GM23338 (cell line): Measurements from ENCODE around the gene UBA6. TPM values are rescaled to one million over a fixed set of nuclear protein-coding genes. Genes with fewer than 3 reads are reported as not detected.

Experiments
- ATAC-seq: fragments of 200-7000 bp; cut with Tn5 transposase; 3 replicates; pipeline ENCODE4 v1.9.1; 2020
- DNase-seq: peaks from one replicate; pipeline ENCODE4 v3.0.0-alpha.2; 2015; ENCODE audit warnings: low spot score
- H2AFZ ChIP-seq: fragments of 200-600 bp; sonication (generic); 2 replicates; pipeline ENCODE4 v1.8.0; 2016; ENCODE audit warnings: antibody characterized with exemption, mild to moderate bottlenecking, moderate library complexity
- H3F3A ChIP-seq: fragments of 200-600 bp; sonication (generic); replicated peaks from 2 replicates; pipeline ENCODE4 v1.8.0; 2017; ENCODE audit warnings: antibody characterized with exemption, mixed run types, low read depth
- H3K27ac ChIP-seq: fragments of 200-600 bp; sonication (generic); 2 replicates; pipeline ENCODE4 v1.6.1; 2016; ENCODE audit warnings: low read depth
- H3K27me3 ChIP-seq: fragments of 200-600 bp; sonication (generic); 2 replicates; pipeline ENCODE4 v1.8.0; 2016; ENCODE audit warnings: mild to moderate bottlenecking, mixed run types, moderate library complexity; ENCODE audit not compliant: insufficient read depth
- H3K36me3 ChIP-seq: fragments of 200-600 bp; sonication (generic); 2 replicates; pipeline ENCODE4 v1.8.0; 2016; ENCODE audit warnings: mild to moderate bottlenecking; ENCODE audit not compliant: insufficient read depth
- H3K4me1 ChIP-seq: fragments of 200-600 bp; sonication (generic); 2 replicates; pipeline ENCODE4 v1.8.0; 2016; ENCODE audit warnings: mild to moderate bottlenecking, moderate library complexity; ENCODE audit not compliant: insufficient read depth
- H3K4me2 ChIP-seq: fragments of 200-600 bp; sonication (generic); 2 replicates; pipeline ENCODE4 v1.7.1; 2017; ENCODE audit warnings: mixed run types
- H3K4me3 ChIP-seq: fragments of 200-600 bp; sonication (generic); 2 replicates; pipeline ENCODE4 v1.6.1; 2016; ENCODE audit warnings: mixed run types
- H3K79me2 ChIP-seq: fragments of 200-600 bp; sonication (generic); replicated peaks from 2 replicates; pipeline ENCODE4 v1.8.0; 2017; ENCODE audit warnings: mild to moderate bottlenecking; ENCODE audit not compliant: insufficient read depth
- H3K9me2 ChIP-seq: fragments of 200-600 bp; sonication (generic); 2 replicates; pipeline ENCODE4 v1.8.0; 2017; ENCODE audit not compliant: insufficient read depth
- H4K20me1 ChIP-seq: fragments of 200-600 bp; sonication (generic); replicated peaks from 2 replicates; pipeline ENCODE4 v1.8.0; 2017; ENCODE audit warnings: mild to moderate bottlenecking; ENCODE audit not compliant: insufficient read depth
- H3K27ac Mint-ChIP-seq: 2 replicates; pipeline ENCODE4 v1.8.0; 2020; ENCODE audit warnings: inconsistent platforms, mild to moderate bottlenecking, moderate library complexity, mixed read lengths
- H3K27me3 Mint-ChIP-seq: 3 replicates; pipeline ENCODE4 v1.8.0; 2022; ENCODE audit warnings: low read depth, mild to moderate bottlenecking, moderate library complexity, mixed read lengths, inconsistent platforms; ENCODE audit not compliant: insufficient read depth, poor library complexity
- H3K36me3 Mint-ChIP-seq: 3 replicates; pipeline ENCODE4 v1.8.0; 2021; ENCODE audit warnings: low read depth, mild to moderate bottlenecking, inconsistent platforms, moderate library complexity, mixed read lengths
- H3K4me1 Mint-ChIP-seq: 3 replicates; pipeline ENCODE4 v1.8.0; 2020; ENCODE audit warnings: mild to moderate bottlenecking, inconsistent platforms, mixed read lengths
- H3K4me3 Mint-ChIP-seq: 3 replicates; pipeline ENCODE4 v1.8.0; 2021; ENCODE audit warnings: moderate library complexity, mild to moderate bottlenecking, inconsistent platforms, mixed read lengths
- H3K9me3 Mint-ChIP-seq: 3 replicates; pipeline ENCODE4 v1.8.0; 2020; ENCODE audit warnings: moderate library complexity, mild to moderate bottlenecking, inconsistent platforms, mixed read lengths
- CTCF ChIP-seq, 2 experiments: fragments of 200-600 bp in 1 of 2; sonication (generic) in 1 of 2; conservative IDR thresholded peaks; 2 replicates each; pipeline versions ENCODE4 v1.5.1 to v1.6.1; 2016 to 2017; ENCODE audit warnings: antibody characterized with exemption in 2 of 2, low read depth in 2 of 2, mild to moderate bottlenecking in 2 of 2, moderate library complexity in 1 of 2
- EZH2 ChIP-seq: fragments of 200-600 bp; sonication (generic); IDR thresholded peaks from one replicate; pipeline ENCODE4 v1.8.0; 2017; ENCODE audit warnings: antibody characterized with exemption, mild to moderate bottlenecking, low read depth; ENCODE audit not compliant: unreplicated experiment
- NANOG ChIP-seq: IDR thresholded peaks from 2 replicates; pipeline ENCODE4 v1.6.1; 2016; ENCODE audit warnings: antibody characterized with exemption, borderline replicate concordance
- ZNF462 ChIP-seq: fragments of 250-450 bp; sonication (Bioruptor Pico); IDR thresholded peaks from 2 replicates; pipeline ENCODE4 v1.5.0; 2020; ENCODE audit warnings: mild to moderate bottlenecking, moderate library complexity
- polyA plus RNA-seq: library from polyadenylated mRNA; unstranded; fragments of >200 nt; fragmentation: Nextera tagmentation; extraction: Ambion mirVana; gene quantifications from 2 replicates; pipeline ENCODE4 v1.2.1, GENCODE V29; 2016
- total RNA-seq: library from RNA; depleted of rRNA; stranded (reverse); fragments of >200 nt; shearing (Covaris generic); gene quantifications from 2 replicates; pipeline ENCODE4 v1.2.3, GENCODE V29; 2014

UBA6 gene
- total and polyA plus RNA-seq, 2 experiments from 2014 or later, result 17.6 to 77.3 TPM

GRCh38 chr4:67749286-67749685 lies 48.3 kb upstream of the UBA6 start (continued):
- no peak for TF ChIP-seq ZNF462 (CRISPR knock-in tag)
- TF ChIP-seq NANOG, result no peak

GRCh38 chr4:67746797-67747495 lies 46.0 kb upstream of the UBA6 start:
- Mint-ChIP-seq H3K27ac (peak overlapping the region; percentile 63), H3K4me1 (no peaks in the 10 kb centered on the region; the same call in 2 of the 3 replicates), H3K27me3 (peaks cover 1% of the 10 kb centered on the region), H3K36me3 (no peaks in the 10 kb centered on the region), H3K9me3 (no peaks in the 10 kb centered on the region), H3K4me3 (no peak overlapping the region)
- H4K20me1 ChIP-seq, result no peaks in the 10 kb centered on the region
- TF ChIP-seq CTCF (conservative IDR thresholded peaks at IDR 0.05; ENCODE audit: low read depth in 2 of 2) (peak in 1 of 2 experiments; percentile 66; a peak in 3 of 4 replicates), ZNF462 (CRISPR knock-in tag) (no peak), EZH2 (no peak)
- H2AFZ ChIP-seq, result peak overlapping the region; percentile 7; the same call in 1 of the 2 replicates
- DNase-seq (peak; percentile 66), ATAC-seq (no peak)
- no peaks in the 10 kb centered on the region for H3K36me3 ChIP-seq
- no peaks in the 10 kb centered on the region for H3K4me1 ChIP-seq
- H3K9me2 ChIP-seq, result no peaks in the 10 kb centered on the region
- H3K4me2 ChIP-seq, result no peak overlapping the region
- no peaks in the 10 kb centered on the region for H3K27me3 ChIP-seq
- no peaks in the 10 kb centered on the region for H3K79me2 ChIP-seq
- no peak overlapping the region for H3K27ac ChIP-seq
- H3K4me3 ChIP-seq, result no peak overlapping the region
- H3F3A ChIP-seq, result no peaks in the 10 kb centered on the region
